K562 (cell line): ENCODE data around the gene SLC35G6. TPM values are rescaled to one million over a fixed set of nuclear protein-coding genes. Genes with fewer than 3 reads are reported as not detected.

Source experiments
- ATAC-seq: fragments of 200-7000 bp; cut with Tn5 transposase; 3 replicates; pipeline ENCODE4 v1.9.1; 2020; ENCODE audit warnings: moderate library complexity
- BruUV-seq: library from RNA; stranded (reverse); fragments of 400-500 nt; replicated peaks from 2 replicates; lab custom pipeline; 2021; lab: Mats Ljungman, UMichigan
- CTCF ChIA-PET: fragments of 300-600 bp; formaldehyde crosslinking; extraction: SDS; loops from one replicate; lab custom pipeline; 2021; ENCODE audit warnings: low intra/inter-chr PET ratio; lab: Yijun Ruan, JAX
- POLR2A ChIA-PET: fragments of 300-600, 350-650 bp; sonication (Branson Sonifier 250); formaldehyde crosslinking; extraction: SDS; loops from one replicate; lab custom pipeline; 2021; ENCODE audit warnings: antibody characterized with exemption, inconsistent platforms; lab: Yijun Ruan, JAX
- DNase-seq, 4 experiments: peaks; one replicate each; pipeline versions ENCODE4 v3.0.0 to v3.0.0-alpha.2; 2011 to 2018; ENCODE audit warnings: low spot score in 3 of 4, mixed read lengths in 3 of 4; ENCODE audit errors: extremely low read depth in 1 of 4
- FAIRE-seq: peaks from 2 replicates; lab custom pipeline; 2011; peaks lifted over from hg19 to GRCh38; lab: Jason Lieb, UNC
- H2AFZ ChIP-seq: 2 replicates; pipeline ENCODE4 v1.6.0; 2011; ENCODE audit warnings: low read depth, low read length, control low read depth, inconsistent platforms
- H3K27ac ChIP-seq: fragments of 200-600 bp; 3 replicates; pipeline ENCODE4 v1.8.0; 2011; ENCODE audit warnings: low read depth, mild to moderate bottlenecking, control low read depth, inconsistent platforms, low read length, moderate library complexity, mixed read lengths; ENCODE audit errors: extremely low read depth
- H3K27me3 ChIP-seq, 2 experiments: fragments of 300-600 bp in 1 of 2; 2 replicates in 1 of 2; 3 replicates in 1 of 2; pipeline versions ENCODE4 v1.6.0 to v1.8.0; 2011; ENCODE audit warnings: inconsistent platforms in 2 of 2, low read length in 2 of 2, mild to moderate bottlenecking in 1 of 2, mixed read lengths in 1 of 2, moderate library complexity in 1 of 2; ENCODE audit not compliant: control insufficient read depth in 2 of 2, insufficient read depth in 2 of 2
- H3K36me3 ChIP-seq: fragments of 300-600 bp; 3 replicates; pipeline ENCODE4 v1.8.0; 2011; ENCODE audit warnings: mild to moderate bottlenecking, low read length, inconsistent platforms; ENCODE audit not compliant: control insufficient read depth, insufficient read depth
- H3K4me1 ChIP-seq, 2 experiments: fragments of 200-600 bp in 1 of 2; replicated peaks in 1 of 2; 2 replicates in 1 of 2; 3 replicates in 1 of 2; pipeline versions ENCODE4 v1.5.1 to v1.8.0; 2011; ENCODE audit warnings: inconsistent platforms in 2 of 2, low read length in 2 of 2, mild to moderate bottlenecking in 1 of 2, mixed read lengths in 1 of 2, moderate library complexity in 1 of 2; ENCODE audit not compliant: control insufficient read depth in 2 of 2, insufficient read depth in 2 of 2
- H3K4me2 ChIP-seq: 2 replicates; pipeline ENCODE4 v1.6.1; 2011; ENCODE audit warnings: low read length, control low read depth, inconsistent platforms, mixed read lengths; ENCODE audit not compliant: insufficient read depth
- H3K4me3 ChIP-seq: fragments of 200-600 bp; sonication (generic), shearing (Covaris generic); 2 replicates; pipeline ENCODE4 v1.5.1; 2016; ENCODE audit warnings: control low read depth, inconsistent platforms
- H3K79me2 ChIP-seq: fragments of 200-600 bp; 3 replicates; pipeline ENCODE4 v1.8.0; 2011; ENCODE audit warnings: low read length, inconsistent platforms; ENCODE audit not compliant: control insufficient read depth, insufficient read depth
- H3K9ac ChIP-seq, 2 experiments: 2 replicates each; pipeline versions ENCODE4 v1.6.0 to v1.6.1; 2011; ENCODE audit warnings: low read depth in 2 of 2, low read length in 2 of 2, control low read depth in 1 of 2, inconsistent platforms in 1 of 2, mild to moderate bottlenecking in 1 of 2, mixed read lengths in 1 of 2; ENCODE audit not compliant: insufficient read depth in 1 of 2
- H3K9me1 ChIP-seq: one replicate; pipeline ENCODE4 v1.6.0; 2011; ENCODE audit warnings: inconsistent platforms, mild to moderate bottlenecking, low read length, moderate library complexity; ENCODE audit not compliant: control insufficient read depth, insufficient read depth
- H3K9me3 ChIP-seq: replicated peaks from 2 replicates; pipeline ENCODE4 v1.5.1; 2011; ENCODE audit warnings: low read depth, low read length, inconsistent platforms; ENCODE audit not compliant: control insufficient read depth, insufficient read depth
- H4K20me1 ChIP-seq: replicated peaks from 2 replicates; pipeline ENCODE4 v1.6.1; 2011; ENCODE audit warnings: low read length, inconsistent platforms, mixed read lengths; ENCODE audit not compliant: control insufficient read depth, insufficient read depth
- CHCHD3 ChIP-seq: fragments of 250-450 bp; sonication (Bioruptor Pico); IDR thresholded peaks from 2 replicates; pipeline ENCODE4 v2.1.2; 2022; ENCODE audit warnings: mild to moderate bottlenecking
- CREB1 ChIP-seq, 2 experiments: sonication (generic) in 1 of 2; formaldehyde crosslinking in 1 of 2; IDR thresholded peaks; 2 replicates each; pipeline versions ENCODE4 v1.6.1 to v1.8.0; 2012 to 2022; ENCODE audit warnings: inconsistent platforms in 1 of 2, mild to moderate bottlenecking in 1 of 2, missing genetic modification reagents in 1 of 2, moderate library complexity in 1 of 2
- E2F8 ChIP-seq: fragments of 450-650 bp; IDR thresholded peaks from 2 replicates; pipeline ENCODE4 v1.7.1; 2018; ENCODE audit warnings: mild to moderate bottlenecking, low read depth; ENCODE audit not compliant: partially characterized antibody
- FOXM1 ChIP-seq, 2 experiments: fragments of 450-650 bp in 1 of 2; sonication (generic) in 1 of 2; formaldehyde crosslinking in 1 of 2; IDR thresholded peaks; 2 replicates each; pipeline versions ENCODE4 v1.6.1 to v1.9.0; 2017 to 2022; ENCODE audit warnings: low read depth in 2 of 2, mild to moderate bottlenecking in 2 of 2, missing genetic modification reagents in 1 of 2, moderate library complexity in 1 of 2
- RBM39 ChIP-seq: fragments of 200-400 bp; formaldehyde crosslinking; optimal IDR thresholded peaks from 2 replicates; pipeline ENCODE3; 2018; ENCODE audit warnings: low read depth, low read length
- SOX6 ChIP-seq: fragments of 450-650 bp; IDR thresholded peaks from 2 replicates; pipeline ENCODE4 v1.6.1; 2014; ENCODE audit warnings: mild to moderate bottlenecking
- SPI1 ChIP-seq: IDR thresholded peaks from 2 replicates; pipeline ENCODE4 v1.6.1; 2011; ENCODE audit warnings: low read depth, low read length, control low read depth, borderline replicate concordance
- TBP ChIP-seq: optimal IDR thresholded peaks from 2 replicates; pipeline ENCODE3; 2011; ENCODE audit warnings: low read depth, low read length, improper control_type of control experiment
- WHSC1 ChIP-seq: IDR thresholded peaks from one replicate; pipeline ENCODE4 v1.6.1; 2012; ENCODE audit warnings: low read length, control low read depth, inconsistent platforms
- ZFX ChIP-seq: sonication (generic); formaldehyde crosslinking; IDR thresholded peaks from 2 replicates; pipeline ENCODE4 v1.8.0; 2022; ENCODE audit warnings: mild to moderate bottlenecking, missing genetic modification reagents, moderate library complexity
- ZNF384 ChIP-seq: IDR thresholded peaks from 2 replicates; pipeline ENCODE4 v1.6.1; 2012; ENCODE audit warnings: low read depth, low read length, improper control_type of control experiment
- WGBS: fragments of 100-300 bp; shearing (Covaris generic); methylation state at CpG from one replicate; pipeline ENCODE4 v1.1.6; 2016; ENCODE audit warnings: low coverage, mixed read lengths; ENCODE audit not compliant: insufficient coverage; ENCODE audit errors: missing lambda C conversion rate; 5-methylcytosine and 5-hydroxymethylcytosine counted together
- in situ Hi-C: fragments of 300-500 bp; cut with MboI; formaldehyde crosslinking; loops from 4 replicates; pipeline ENCODE4 v1.15.0; 2018; ENCODE audit warnings: inconsistent platforms, mixed read lengths
- intact Hi-C: fragments of 100-400 bp; cut with micrococcal nuclease; formaldehyde crosslinking; loops from 2 replicates; pipeline ENCODE4 v1.14.2; 2022
- polyA plus RNA-seq, 8 experiments: library from polyadenylated mRNA; depleted of rRNA in 4 of 8; stranded (reverse) in 5 of 8; unstranded in 3 of 8; fragments of >200 nt; fragmentation: Nextera tagmentation in 2 of 8; fragmentation: Illumina TruSeq in 1 of 8; extraction: Ambion mirVana in 2 of 8; extraction: Trizol in 1 of 8; gene quantifications; 2 replicates each; pipeline versions ENCODE4 v1.2.1 to v1.2.3, GENCODE V29; 2011 to 2014; ENCODE audit warnings: inconsistent platforms in 1 of 8, missing spikeins in 1 of 8
- total RNA-seq, 7 experiments: library from RNA; depleted of rRNA in 6 of 7; stranded (reverse); fragments of >200 nt in 6 of 7; fragmentation: Illumina TruSeq in 2 of 7; extraction: Trizol in 2 of 7; gene quantifications; 2 replicates each; pipeline versions ENCODE4 v1.2.1 to v1.2.3, GENCODE V29; 2011 to 2021; ENCODE audit warnings: low replicate concordance in 1 of 7

The SLC35G6 gene
- total and polyA plus RNA-seq, 9 of the 15 experiments (the other 6 are each of a cell fraction or from before 2014, with no cell fraction given) = not detected

GRCh38 chr17:7476494-7476893 is 4.8 kb upstream of the SLC35G6 start (continued):
- peak; percentile 5; the same call in 1 of the 2 replicates for TF ChIP-seq SOX6
- TF ChIP-seq FOXM1 (IDR thresholded peaks at IDR 0.05; ENCODE audit: low read depth) = no peak
- no peak for TF ChIP-seq FOXM1 (CRISPR knock-in tag; IDR thresholded peaks at IDR 0.05; ENCODE audit: low read depth)
- no peak for TF ChIP-seq SPI1
- no peak for TF ChIP-seq RBM39
- peak; percentile 28 for TF ChIP-seq TBP

- no peak for FAIRE-seq
- ChIA-PET POLR2A (interaction anchor here (0.5 to 2.6 kb wide), 7 partner anchors 8 to 210 kb away, joined by 3 to 13 read pairs (median 6); partner anchors contain the start of gene POLR2A), CTCF (no interaction called here)
- Histone ChIP-seq H3K9me3 (no peaks in the 10 kb centered on the region), H3K4me2 (peak overlapping the region; percentile 93), H3K4me1 (peaks cover 37 to 57% of the 10 kb centered on the region in 2 experiments), H3K79me2 (peaks cover 78% of the 10 kb centered on the region), H3K36me3 (no peaks in the 10 kb centered on the region; the same call in 1 of the 3 replicates), H3K27ac (peak overlapping the region; percentile 92), H4K20me1 (0 out of 2 replicates have a peak, but pooled peaks cover 13% of the 10 kb centered on the region), H3K9me1 (no peaks in the 10 kb centered on the region), H3K27me3 (no peaks in the 10 kb centered on the region), H3K9ac (peak overlapping the region; percentile 82 to 94), H2AFZ (no peak overlapping the region), H3K4me3 (peak overlapping the region; percentile 70; the same call in 1 of the 2 replicates)
- intact Hi-C loops = no loop called here
- no peak for ATAC-seq
- in situ Hi-C loops = no loop called here
- BruUV-seq = no TSS peak
- DNase-seq = no peak
- TF ChIP-seq CHCHD3 (no peak), E2F8 (no peak), ZFX (CRISPR knock-in tag) (no peak), CREB1 (IDR thresholded peaks at IDR 0.05) (no peak), CREB1 (CRISPR knock-in tag; IDR thresholded peaks at IDR 0.05) (no peak), ZNF384 (no peak), WHSC1 (no peak)
- WGBS = 72% methylated on average over 3 of the region's 5 CpGs
These were observed 4.3 kb upstream of the SLC35G6 start for GRCh38 chr17:7476951-7477350.
